DOHH2 (cell line): Measurements from ENCODE around the gene KRT6B.

Source experiments
- H3F3A ChIP-seq: fragments of 200-600 bp; sonication (generic), shearing (Covaris generic); 2 replicates; pipeline ENCODE4 v1.6.0; 2016; ENCODE audit warnings: antibody characterized with exemption, mild to moderate bottlenecking; ENCODE audit not compliant: control insufficient read depth, insufficient read depth
- H3K27ac ChIP-seq: fragments of 200-600 bp; sonication (generic); 2 replicates; pipeline ENCODE4 v1.5.1; 2014; ENCODE audit warnings: low read depth, mild to moderate bottlenecking, low read length, moderate library complexity
- H3K27me3 ChIP-seq: fragments of 200-600 bp; sonication (generic); 2 replicates; pipeline ENCODE4 v1.6.1; 2014; ENCODE audit warnings: mild to moderate bottlenecking, low read length, mixed read lengths; ENCODE audit not compliant: control insufficient read depth
- H3K36me3 ChIP-seq: fragments of 200-600 bp; sonication (generic); 2 replicates; pipeline ENCODE4 v1.6.1; 2014; ENCODE audit warnings: mild to moderate bottlenecking, low read length, moderate library complexity, mixed read lengths; ENCODE audit not compliant: control insufficient read depth
- H3K4me1 ChIP-seq: fragments of 200-600 bp; sonication (generic); 2 replicates; pipeline ENCODE4 v1.6.1; 2014; ENCODE audit warnings: mild to moderate bottlenecking, low read length, mixed read lengths; ENCODE audit not compliant: control insufficient read depth
- H3K4me2 ChIP-seq: fragments of 200-600 bp; sonication (generic); 2 replicates; pipeline ENCODE4 v1.6.0; 2014; ENCODE audit warnings: mild to moderate bottlenecking, low read length, moderate library complexity
- H3K4me3 ChIP-seq: fragments of 200-600 bp; sonication (generic); 2 replicates; pipeline ENCODE4 v1.5.1; 2014; ENCODE audit warnings: mild to moderate bottlenecking, low read length, mixed read lengths
- H3K79me2 ChIP-seq: fragments of 200-600 bp; sonication (generic); 2 replicates; pipeline ENCODE4 v1.6.1; 2014; ENCODE audit warnings: mild to moderate bottlenecking, low read length, mixed read lengths; ENCODE audit not compliant: control insufficient read depth
- H3K9me2 ChIP-seq: fragments of 200-600 bp; sonication (generic); replicated peaks from 2 replicates; pipeline ENCODE4 v1.6.1; 2014; ENCODE audit warnings: mild to moderate bottlenecking, low read length, mixed read lengths; ENCODE audit not compliant: control insufficient read depth
- H3K9me3 ChIP-seq: fragments of 200-600 bp; sonication (generic); 2 replicates; pipeline ENCODE4 v1.6.1; 2014; ENCODE audit warnings: antibody characterized with exemption, low read length, mixed read lengths; ENCODE audit not compliant: control insufficient read depth, insufficient read depth
- H4K20me1 ChIP-seq: fragments of 200-600 bp; sonication (generic); 2 replicates; pipeline ENCODE4 v1.6.0; 2014; ENCODE audit warnings: low read depth, mild to moderate bottlenecking, antibody characterized with exemption, low read length, moderate library complexity; ENCODE audit not compliant: control insufficient read depth, insufficient read depth
- CTCF ChIP-seq: fragments of 200-600 bp; sonication (generic); IDR thresholded peaks from one replicate; pipeline ENCODE4 v1.5.1; 2014; ENCODE audit warnings: antibody characterized with exemption, mild to moderate bottlenecking, low read depth, low read length; ENCODE audit not compliant: poor library complexity, severe bottlenecking
- EZH2phosphoT487 ChIP-seq: fragments of 200-600 bp; sonication (generic); IDR thresholded peaks from 2 replicates; pipeline ENCODE4 v1.6.1; 2017; ENCODE audit warnings: borderline replicate concordance, mild to moderate bottlenecking, antibody characterized with exemption, low read length, moderate library complexity, mixed read lengths

The KRT6B gene

DNA sequence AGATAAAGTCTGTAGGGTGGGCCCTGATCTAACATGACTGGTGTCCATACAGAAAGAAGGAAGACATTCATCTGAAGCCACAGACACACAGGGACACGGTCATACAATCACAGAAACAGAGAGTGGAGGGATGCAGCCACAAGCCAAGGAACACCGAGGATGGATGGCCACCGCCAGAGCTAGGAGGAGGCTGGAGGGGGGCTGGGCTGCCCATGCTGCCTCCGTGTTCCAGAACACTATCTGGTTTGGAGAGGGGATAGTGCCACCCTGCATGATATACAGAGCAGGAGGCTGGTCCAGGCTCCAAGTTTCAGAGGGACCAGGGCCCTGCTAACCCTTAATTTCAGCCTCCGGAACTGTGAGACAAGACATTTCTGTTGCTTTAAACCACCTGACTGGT, 26.5 kb downstream of the KRT6B start:
- H3K4me1 ChIP-seq: no peaks in the 10 kb centered on the region

GRCh38 chr12:52423661-52424500, 28.1 kb downstream of the KRT6B start:
- no peak overlapping the region for H3K4me2 ChIP-seq
- no peaks in the 10 kb centered on the region for H3K79me2 ChIP-seq
- no peaks in the 10 kb centered on the region for H3K9me2 ChIP-seq
- H3K4me3 ChIP-seq: no peak overlapping the region
- H3K4me1 ChIP-seq: no peaks in the 10 kb centered on the region
- TF ChIP-seq CTCF: no peak
- TF ChIP-seq EZH2phosphoT487: no peak
- no peaks in the 10 kb centered on the region for H3K9me3 ChIP-seq
- 0 out of 2 replicates have a peak, but pooled peaks cover 6% of the 10 kb centered on the region for H3K27me3 ChIP-seq
- H4K20me1 ChIP-seq: no peaks in the 10 kb centered on the region
- H3K27ac ChIP-seq: no peak overlapping the region
- no peaks in the 10 kb centered on the region for H3K36me3 ChIP-seq
- H3F3A ChIP-seq: no peaks in the 10 kb centered on the region

More for the DNA sequence above, 26.5 kb downstream of the KRT6B start:
- TF ChIP-seq CTCF (no peak), EZH2phosphoT487 (no peak)
- no peak overlapping the region for H3K4me3 ChIP-seq
- no peak overlapping the region for H3K27ac ChIP-seq
- H3K9me3 ChIP-seq: no peaks in the 10 kb centered on the region
- H4K20me1 ChIP-seq: no peaks in the 10 kb centered on the region
- no peaks in the 10 kb centered on the region for H3K79me2 ChIP-seq
- no peaks in the 10 kb centered on the region for H3K9me2 ChIP-seq
- H3F3A ChIP-seq: no peaks in the 10 kb centered on the region
- no peak overlapping the region for H3K4me2 ChIP-seq
- no peaks in the 10 kb centered on the region for H3K36me3 ChIP-seq
- H3K27me3 ChIP-seq: 0 out of 2 replicates have a peak, but pooled peaks cover 2% of the 10 kb centered on the region

GRCh38 chr12:52423035-52423434, 28.9 kb downstream of the KRT6B start:
- 0 out of 2 replicates have a peak, but pooled peaks cover 6% of the 10 kb centered on the region for H3K27me3 ChIP-seq
- H3K4me1 ChIP-seq: no peaks in the 10 kb centered on the region
- no peak overlapping the region for H3K4me3 ChIP-seq
- no peak overlapping the region for H3K27ac ChIP-seq
- no peak overlapping the region for H3K4me2 ChIP-seq
- H3F3A ChIP-seq: no peaks in the 10 kb centered on the region
- H3K9me2 ChIP-seq: no peaks in the 10 kb centered on the region
- no peaks in the 10 kb centered on the region for H3K79me2 ChIP-seq
- no peaks in the 10 kb centered on the region for H3K36me3 ChIP-seq
- TF ChIP-seq CTCF (no peak), EZH2phosphoT487 (no peak)
- no peaks in the 10 kb centered on the region for H3K9me3 ChIP-seq
- no peaks in the 10 kb centered on the region for H4K20me1 ChIP-seq
